ENCODE results near the gene AKNA. TPM values are rescaled to one million over a fixed set of nuclear protein-coding genes. Genes with fewer than 3 reads are reported as not detected.
A peak's percentile ranks its signal among the peaks of the same experiment; 100 is the strongest.

Gene AKNA
- total RNA-seq, 3 donors from 2014 or later: 20.1 to 52.0 (median 35.7) TPM

- Histone ChIP-seq H3K36me3 (no peaks in the 10 kb centered on the region), H3K4me3 (no peak overlapping the region), H3K9me3 (no peaks in the 10 kb centered on the region), H3K4me1 (no peaks in the 10 kb centered on the region), H3K27ac (no peak overlapping the region), H3K27me3 (no peaks in the 10 kb centered on the region)
- no peak for TF ChIP-seq POLR2AphosphoS5 (IDR thresholded peaks at IDR 0.05)
- no peak for TF ChIP-seq CTCF (IDR thresholded peaks at IDR 0.05)
- intact Hi-C loops (cut with DNase I; ENCODE audit: low total_unique reads): loop anchor here (5.0 kb wide), 1 partner anchor 204 kb away; no protein-coding TSS in a partner anchor
- no peak for DNase-seq (ENCODE audit: low spot score in 2 of 2)
Observed at GRCh38 chr9:114286146-114286679, 101.6 kb downstream of the AKNA start.

- Histone ChIP-seq H3K9me3 (no peaks in the 10 kb centered on the region), H3K27me3 (no peaks in the 10 kb centered on the region), H3K27ac (peak overlapping the region in 1 of 2 donors; percentile 43), H3K36me3 (no peaks in the 10 kb centered on the region), H3K4me1 (no peaks in the 10 kb centered on the region), H3K4me3 (no peak overlapping the region)
- intact Hi-C loops (cut with DNase I; ENCODE audit: low total_unique reads): loop anchor here (5.0 kb wide), 1 partner anchor 203 kb away; no protein-coding TSS in a partner anchor
- TF ChIP-seq POLR2AphosphoS5 (IDR thresholded peaks at IDR 0.05) (no peak), CTCF (IDR thresholded peaks at IDR 0.05) (no peak), POLR2A (IDR thresholded peaks at IDR 0.05) (no peak)
- peak in 1 of 2 donors; percentile 47 for DNase-seq (ENCODE audit: low spot score in 2 of 2)
Observed at GRCh38 chr9:114285166-114285867, 102.5 kb downstream of the AKNA start.

GRCh38 chr9:114284316-114285060 lies 103.3 kb downstream of the AKNA start:
- Histone ChIP-seq H3K36me3 (no peaks in the 10 kb centered on the region), H3K27ac (no peak overlapping the region), H3K4me1 (no peaks in the 10 kb centered on the region), H3K9me3 (no peaks in the 10 kb centered on the region), H3K27me3 (no peaks in the 10 kb centered on the region), H3K4me3 (no peak overlapping the region)
- intact Hi-C loops (cut with DNase I; ENCODE audit: low total_unique reads): loop anchor here (5.0 kb wide), 1 partner anchor 202 kb away; no protein-coding TSS in a partner anchor
- no peak for DNase-seq (ENCODE audit: low spot score in 2 of 2)
- TF ChIP-seq POLR2AphosphoS5 (IDR thresholded peaks at IDR 0.05): no peak
- TF ChIP-seq POLR2A (IDR thresholded peaks at IDR 0.05): no peak
- no peak for TF ChIP-seq CTCF (IDR thresholded peaks at IDR 0.05)

Other genes starting within 250 kb of the AKNA start
- 10 to 100 TPM in 1 of 3 donors, 1 to 10 TPM in 2; 3.5 to 22.0 (median 6.7) TPM for gene COL27A1, start 232.4 kb downstream of the AKNA start, total RNA-seq
- 1 to 10 TPM in 1 of 3 donors, not detected in 2; 8.3 TPM for gene ORM1, start 64.9 kb downstream of the AKNA start, total RNA-seq
- gene ORM2, start 58.1 kb downstream of the AKNA start, total RNA-seq: 1 to 10 TPM in 2 of 3 donors, not detected in 1; 1.6 to 2.9 TPM
- 10 to 100 TPM in 2 of 3 donors, 1 to 10 TPM in 1; 2.4 to 16.4 (median 15.1) TPM for gene WHRN, start 117.5 kb upstream of the AKNA start, total RNA-seq
- 100 to 1,000 TPM; 151 to 240 (median 227) TPM for gene ATP6V1G1, start 199.8 kb upstream of the AKNA start, total RNA-seq
- 10 to 100 TPM; 12.8 to 21.3 (median 16.8) TPM for gene TMEM268, start 223.3 kb upstream of the AKNA start, total RNA-seq